Activated naive CD4-positive, alpha-beta T cell (primary cell): ENCODE measurements around the gene JMJD1C.
"Not testable (repeated sequence)": the region's sequence is repeated elsewhere in the genome, so short reads cannot be mapped to it uniquely, and the experiment has no call there.

Experiments used
- DNase-seq, 4 experiments: peaks; one replicate each; lab custom pipeline; 2025; lab: John Stamatoyannopoulos, UW

Gene JMJD1C

DNA sequence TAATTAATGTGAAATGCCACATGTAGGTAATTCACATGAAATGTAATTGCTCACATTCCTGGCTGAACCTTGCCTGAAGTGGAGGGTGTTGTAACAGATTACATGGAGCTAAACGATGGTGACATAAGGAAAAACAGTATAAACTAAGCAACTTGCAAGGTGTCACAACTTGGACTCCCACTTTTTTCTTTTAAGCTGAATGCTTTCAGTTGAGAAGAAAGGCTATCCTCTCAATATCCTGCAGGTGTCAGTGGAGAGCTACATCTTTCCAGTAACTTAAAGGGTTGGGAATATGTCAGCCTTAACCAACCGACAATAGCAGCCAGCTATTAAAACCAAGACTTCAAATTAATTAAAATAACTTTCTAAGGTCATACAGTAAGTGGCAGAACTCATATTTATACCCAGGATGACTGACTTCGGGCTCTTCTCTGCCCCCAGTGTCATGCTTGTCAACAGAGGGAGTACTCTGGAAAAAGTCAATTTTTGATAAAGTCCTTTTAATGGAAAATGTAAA, 299.0 kb downstream of the JMJD1C start:
- no peak for DNase-seq

DNA sequence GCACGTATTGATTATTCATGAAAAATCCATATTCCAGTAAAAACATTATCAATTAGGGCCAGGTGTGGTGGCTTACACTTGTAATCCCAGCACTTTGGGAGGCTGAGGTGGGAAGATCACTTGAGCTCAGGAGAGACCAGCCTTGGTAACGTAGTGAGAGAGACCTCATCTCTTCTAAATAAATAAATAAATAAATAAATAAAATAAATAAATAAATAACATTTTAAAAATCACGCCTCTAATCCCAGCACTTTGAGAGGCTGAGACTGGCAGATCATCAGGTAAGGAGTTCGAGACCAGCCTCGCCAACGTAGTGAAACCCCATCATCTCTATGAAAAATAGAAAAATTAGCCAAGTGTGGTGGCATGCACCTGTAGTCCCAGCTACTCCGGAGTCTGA, 300.5 kb downstream of the JMJD1C start:
- no peak for DNase-seq

DNA sequence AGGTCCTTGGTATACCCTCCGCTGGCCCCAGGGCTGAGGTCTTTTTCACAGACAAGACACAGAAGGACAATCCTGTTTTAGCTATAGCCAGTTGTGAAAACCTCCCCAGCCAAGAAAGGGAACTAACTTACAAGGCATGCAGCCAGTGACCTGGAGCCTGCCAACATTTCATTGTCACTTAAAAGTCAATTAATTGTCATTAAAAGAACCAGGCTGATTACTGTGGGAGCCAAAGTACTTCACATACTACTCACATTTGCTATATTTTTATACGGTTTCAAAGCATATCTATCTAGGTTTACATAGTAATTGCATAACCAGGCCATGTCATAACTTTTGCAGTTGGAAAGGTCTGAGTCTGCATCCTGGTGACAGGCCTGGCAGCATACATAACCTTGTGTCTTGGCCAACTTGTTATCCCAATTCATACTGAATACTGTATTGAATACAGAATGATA, 301.6 kb downstream of the JMJD1C start:
- DNase-seq, result no peak

DNA sequence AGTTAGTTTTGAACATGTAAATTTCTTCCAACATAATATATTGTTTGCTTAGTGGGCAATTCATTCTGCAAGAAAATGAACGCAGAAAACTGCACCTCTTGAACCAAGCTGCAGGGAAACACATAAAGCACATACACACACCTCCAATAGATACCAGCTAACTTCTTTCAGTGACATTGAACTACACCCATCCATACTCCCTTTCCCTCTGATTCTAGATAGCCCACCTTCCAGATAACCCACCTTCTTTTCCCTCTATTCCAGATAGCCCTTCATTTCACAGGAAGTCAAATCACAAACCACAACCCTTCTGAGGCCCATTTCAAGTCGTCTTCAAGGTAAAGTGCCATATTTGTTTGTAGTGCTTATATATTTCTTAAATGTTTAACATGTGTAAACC, 304.2 kb downstream of the JMJD1C start:
- DNase-seq, result no peak

DNA sequence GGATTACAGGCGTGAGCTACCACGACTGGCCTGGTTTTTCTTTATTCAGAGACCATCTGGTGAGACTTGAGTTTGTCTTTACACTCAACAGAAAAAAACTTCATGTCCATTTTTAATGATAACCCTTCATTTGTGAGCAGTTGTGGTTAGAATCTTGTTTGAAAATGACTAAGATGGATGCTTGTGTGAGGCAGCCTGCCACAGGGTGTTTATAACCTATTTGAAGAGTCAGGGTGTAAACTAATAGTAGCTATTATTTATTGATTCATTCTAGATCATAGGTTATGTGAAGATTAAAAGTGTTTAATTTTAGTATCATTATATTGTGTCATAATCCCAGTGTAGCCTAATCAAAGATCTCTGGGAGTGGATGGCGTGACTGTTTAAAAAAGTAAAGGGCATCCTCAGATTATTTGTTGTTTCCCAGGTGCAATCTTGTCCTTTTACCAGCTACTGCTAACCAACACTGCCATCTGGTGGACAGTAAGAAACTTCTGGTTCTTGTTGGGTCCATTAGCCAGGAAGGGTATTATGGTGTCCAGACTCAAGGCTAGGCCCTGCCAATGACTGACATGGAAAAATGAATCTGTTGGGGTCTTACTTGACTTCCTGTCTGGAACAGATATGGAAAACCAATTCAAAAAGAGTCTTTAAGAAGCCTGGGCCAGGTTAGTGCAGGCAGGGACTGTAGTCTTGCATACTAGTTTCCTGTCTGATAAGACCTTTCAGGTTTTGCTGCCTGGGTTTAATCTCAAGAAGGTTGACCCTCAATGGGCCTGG, 307.7 kb downstream of the JMJD1C start:
- peak in 1 of 4 experiments; percentile 4 for DNase-seq

DNA sequence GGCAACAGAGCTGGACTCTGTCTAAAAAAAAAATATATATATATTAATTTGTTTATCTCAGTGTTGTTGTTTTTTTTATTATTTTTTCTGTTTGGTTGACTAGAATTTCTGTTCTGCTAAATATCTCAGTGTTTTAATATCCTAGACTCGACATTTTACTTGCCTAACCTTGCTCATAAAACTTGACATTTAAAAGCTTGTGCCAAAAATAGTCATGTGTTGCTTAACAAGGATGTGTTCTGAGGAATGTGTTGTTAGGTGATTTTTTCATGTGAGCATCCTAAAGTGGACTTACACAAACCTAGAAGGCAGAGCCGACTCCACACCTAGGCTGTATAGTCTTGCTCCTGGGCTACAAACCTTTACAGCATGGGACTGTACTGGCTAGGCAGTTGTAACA, 309.5 kb downstream of the JMJD1C start:
- no peak for DNase-seq

DNA sequence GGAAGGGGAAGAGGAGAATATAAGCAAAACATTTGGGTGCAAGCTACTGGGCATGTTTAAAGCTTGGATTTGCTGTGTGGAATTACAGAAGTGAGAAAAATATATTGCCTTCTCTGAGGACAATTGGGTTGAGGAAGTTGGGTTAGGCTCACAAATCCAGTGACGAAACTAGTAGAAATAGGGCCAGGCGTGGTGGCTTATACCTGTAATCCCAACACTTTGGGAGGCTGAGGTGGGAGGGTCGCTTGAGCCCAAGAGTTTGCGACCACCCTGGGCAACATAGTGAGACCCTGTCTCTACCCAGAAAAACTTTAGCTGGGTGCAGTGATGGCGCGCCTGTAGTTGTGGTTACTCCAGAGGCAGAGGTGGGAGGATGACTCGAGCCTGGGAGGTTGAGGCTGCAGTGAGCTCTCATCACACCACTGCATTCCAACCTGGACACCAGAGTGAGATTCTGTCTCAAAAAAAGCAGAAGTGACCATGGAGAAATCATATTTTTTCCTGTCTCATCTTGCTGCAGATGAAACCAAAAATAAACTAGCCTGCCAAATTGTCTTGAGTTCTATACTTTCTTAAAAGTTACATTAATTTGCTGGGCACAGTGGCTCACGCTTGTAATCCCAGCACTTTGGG, 310.3 kb downstream of the JMJD1C start:
- DNase-seq, result no peak

DNA sequence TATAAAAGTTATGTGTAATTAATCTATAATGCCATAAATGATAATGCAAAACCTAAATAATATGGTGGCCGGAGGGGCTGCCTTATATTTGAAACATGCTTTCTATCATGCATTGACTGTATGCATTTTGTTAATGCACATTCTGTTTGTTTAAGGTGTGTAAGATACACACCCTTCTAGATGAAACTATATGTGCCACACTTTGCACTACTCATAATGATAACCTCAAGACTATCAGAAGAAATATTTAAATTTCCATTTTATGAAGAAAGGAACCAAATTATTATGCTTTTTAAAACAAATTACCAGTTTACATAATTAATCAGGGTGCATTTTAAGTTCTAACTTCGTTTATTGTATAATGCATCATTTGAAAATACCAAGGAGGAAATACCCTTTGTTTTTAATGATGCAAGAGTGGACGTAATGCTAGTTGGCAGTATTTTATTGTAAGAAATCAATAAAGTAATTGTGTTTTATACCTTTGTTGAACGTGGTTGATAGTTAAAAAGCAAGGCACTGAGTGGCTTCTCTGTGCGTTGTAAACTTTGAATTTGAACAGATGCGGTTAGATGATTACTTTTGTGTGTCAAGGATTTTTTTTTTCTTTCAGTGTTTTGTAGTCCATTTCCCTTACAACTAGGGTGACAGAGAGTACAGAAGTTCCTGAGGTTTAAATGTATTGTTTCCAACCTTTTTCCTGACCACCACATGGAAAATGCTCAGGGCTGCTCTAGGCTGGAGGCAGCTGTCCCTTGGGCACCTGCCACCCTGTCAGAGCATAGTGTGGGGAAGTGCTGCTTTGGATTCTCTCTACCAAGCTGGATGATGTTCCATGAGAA, 311.0 kb downstream of the JMJD1C start:
- no peak for DNase-seq

DNA sequence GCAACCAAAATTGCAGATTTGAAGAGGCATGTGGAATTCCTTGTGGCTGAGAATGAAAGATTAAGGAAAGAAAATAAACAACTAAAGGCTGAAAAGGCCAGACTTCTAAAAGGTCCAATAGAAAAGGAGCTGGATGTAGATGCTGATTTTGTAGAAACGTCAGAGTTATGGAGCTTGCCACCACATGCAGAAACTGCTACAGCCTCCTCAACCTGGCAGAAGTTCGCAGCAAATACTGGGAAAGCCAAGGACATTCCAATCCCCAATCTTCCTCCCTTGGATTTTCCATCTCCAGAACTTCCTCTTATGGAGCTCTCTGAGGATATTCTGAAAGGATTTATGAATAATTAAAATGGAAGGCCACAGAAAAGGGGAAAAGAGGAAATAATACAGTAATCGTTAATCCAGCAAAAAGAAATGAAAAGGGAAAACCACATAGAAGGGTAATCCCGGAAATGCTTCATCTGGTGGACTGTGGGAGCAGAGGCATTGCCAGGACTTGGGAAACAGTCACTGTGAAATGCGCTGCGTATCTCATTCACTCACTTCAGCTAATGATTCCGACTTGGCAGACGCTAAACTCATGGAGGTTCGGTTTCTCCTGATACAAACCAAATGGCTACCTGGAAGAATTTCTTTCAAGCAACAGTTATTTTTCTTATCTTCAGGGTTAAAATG, 311.8 kb downstream of the JMJD1C start:
- DNase-seq, result not testable (repeated sequence)

DNA sequence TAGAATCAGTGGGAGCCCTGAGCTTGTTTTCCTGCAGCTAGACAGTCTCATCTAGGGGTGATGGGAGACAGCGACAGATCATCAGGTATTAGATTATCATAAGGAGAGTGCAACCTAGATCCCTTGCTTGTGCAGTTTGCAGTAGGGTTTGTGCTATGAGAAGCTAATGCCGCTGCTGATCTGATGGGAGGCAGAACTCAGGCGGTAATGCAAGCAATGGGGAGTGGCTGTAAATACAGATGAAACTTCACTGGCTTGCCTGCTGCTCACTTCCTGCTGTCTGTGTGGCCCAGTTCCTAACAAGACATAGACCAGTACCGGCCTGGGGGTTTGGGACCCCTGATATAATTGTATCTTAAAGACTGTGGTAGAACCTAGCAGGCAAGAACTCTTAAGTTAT, 315.0 kb downstream of the JMJD1C start:
- DNase-seq, result no peak

DNA sequence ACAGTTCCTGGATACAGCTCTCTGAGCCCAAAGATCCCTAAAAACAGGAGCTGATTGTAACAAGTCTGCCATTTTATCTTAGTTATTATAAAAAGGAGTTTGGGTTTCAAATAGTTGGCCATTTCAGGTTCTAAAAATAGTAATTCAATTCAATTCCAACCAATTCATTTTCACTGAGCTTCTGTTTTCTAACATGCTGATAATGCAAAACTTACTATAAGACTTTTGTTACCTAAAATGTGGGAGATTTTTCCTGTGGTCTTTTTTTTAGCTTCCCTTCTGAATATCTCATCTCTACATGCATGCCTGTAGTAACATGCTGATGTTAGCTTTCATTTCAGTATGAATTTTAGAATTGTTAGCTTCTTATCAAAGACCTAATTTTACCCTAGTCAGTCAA, 319.3 kb downstream of the JMJD1C start:
- no peak for DNase-seq

DNA sequence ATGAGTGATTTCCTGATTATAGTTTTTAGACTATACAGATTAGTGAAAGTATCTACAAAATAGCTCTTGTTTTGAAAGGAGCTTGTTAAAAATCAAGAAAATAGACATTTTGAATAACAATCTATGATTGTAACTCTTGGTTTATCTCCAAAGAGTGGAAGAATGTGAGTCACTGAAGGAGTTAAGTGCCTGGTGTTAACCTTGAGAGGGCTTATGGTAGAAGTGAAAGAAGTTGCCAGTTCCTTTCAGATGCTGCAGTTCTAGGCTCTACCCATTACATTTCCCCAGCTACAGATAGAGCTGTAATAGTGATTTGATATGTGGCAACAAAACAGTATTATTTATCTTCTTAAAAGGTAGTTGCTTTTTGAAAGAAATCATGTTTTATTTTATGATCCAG, 320.0 kb downstream of the JMJD1C start:
- DNase-seq, result no peak

DNA sequence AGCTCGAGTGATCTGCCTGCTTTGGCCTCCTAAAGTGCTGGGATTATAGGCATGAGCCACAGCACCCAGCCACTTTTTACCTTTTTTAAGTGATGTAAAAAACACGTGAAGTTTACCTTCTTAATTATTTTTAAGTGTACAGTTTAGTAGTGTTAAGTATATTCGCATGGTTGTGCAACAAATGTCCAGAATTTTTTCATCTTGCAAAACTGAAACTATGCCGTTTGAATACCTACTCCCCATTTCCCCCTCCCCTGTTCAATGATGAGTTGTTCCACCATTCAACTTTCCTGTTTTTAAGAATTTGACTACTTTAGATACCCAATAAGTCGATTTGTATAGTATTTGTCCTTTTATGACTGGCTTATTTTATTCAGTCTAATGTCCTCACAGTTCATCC, 321.8 kb downstream of the JMJD1C start:
- DNase-seq, result no peak

DNA sequence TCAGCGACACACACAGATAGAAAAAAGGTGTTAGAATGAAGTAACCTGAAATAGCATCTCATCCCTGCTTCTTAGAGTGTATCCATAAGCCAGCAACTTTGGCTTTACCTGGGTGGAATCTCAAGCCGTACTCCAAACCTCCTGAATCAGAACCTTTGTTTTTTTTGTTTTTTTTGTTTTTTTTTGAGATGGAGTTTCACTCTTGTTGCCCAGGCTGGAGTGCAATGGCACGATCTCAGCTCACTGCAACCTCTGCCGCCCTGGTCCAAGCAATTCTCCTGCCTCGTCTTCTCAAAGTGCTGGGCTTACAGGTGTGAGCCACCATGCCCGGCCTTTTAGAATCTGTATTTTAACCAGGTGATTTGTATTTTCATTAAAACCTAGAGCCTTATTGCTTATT, 323.6 kb downstream of the JMJD1C start:
- no peak for DNase-seq

DNA sequence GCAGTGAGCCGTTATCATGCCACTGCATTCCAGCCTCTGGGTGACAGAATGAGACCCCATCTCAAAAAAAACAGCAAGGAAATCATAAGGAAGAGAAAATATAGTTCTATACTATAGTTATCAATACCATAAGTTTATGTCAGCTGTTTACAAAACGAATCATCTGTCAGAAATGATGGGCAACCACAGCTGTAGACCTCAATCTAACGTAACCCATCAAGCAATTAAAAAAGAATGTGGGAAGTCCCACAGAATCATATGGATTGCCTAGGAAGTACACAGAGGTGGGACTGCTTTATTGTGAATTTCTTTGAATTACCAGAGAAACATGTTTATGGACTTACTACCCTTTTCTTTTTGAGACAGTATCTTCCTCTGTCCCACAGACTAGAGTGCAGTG, 325.7 kb downstream of the JMJD1C start:
- DNase-seq, result no peak

DNA sequence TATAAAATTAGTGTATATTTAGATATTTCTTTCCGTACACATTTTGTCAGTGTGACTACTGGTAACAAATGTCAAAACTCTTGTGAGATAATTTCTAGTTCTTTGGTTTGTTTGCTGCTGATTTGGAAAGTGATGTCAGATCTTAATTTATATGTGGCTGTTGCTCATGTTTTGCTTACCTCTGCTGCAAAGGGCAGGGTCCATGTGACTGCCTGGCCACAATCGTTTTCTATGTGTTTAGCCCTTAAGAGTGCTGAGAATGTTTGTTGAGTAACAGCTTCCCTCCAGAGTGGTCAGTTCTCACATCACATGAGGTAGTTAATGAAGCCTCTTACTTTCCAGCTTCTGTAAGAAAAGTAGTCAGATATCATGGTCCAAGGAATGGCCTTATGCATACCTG, 328.5 kb downstream of the JMJD1C start:
- no peak for DNase-seq

DNA sequence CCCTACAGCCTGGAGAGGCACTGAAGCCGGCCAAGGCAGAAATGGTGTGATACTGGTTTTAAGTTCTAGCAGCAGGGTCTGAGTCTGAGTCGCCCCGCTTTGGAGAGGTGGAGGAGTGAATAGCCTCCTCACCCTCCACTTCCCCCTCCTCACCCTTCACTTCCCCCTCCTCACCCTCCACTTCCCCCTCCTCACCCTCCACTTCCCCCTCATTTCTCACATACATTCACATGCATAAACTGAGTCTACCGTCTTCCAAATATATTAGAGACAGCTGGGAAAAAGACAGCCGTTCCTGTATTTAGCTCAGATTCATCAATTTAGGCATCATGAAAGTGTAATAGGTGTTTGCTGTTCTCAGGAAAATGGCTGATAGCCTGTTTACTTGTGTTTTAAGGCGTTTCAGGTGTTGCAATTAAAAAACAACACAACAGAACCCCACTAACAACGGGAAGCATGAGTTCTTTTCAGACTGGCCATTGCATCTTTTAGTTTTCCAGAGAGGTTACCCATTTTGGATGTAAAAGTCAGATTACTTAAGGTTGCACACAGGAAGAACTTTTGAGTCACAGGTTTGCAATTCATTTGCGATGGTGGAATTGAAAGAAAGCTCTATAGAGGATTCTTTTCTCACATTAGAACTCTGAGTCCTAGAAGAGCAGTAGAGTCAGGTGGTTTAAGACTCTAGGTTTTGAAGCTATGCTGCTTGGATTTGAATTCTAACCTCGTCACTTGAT, 331.8 kb downstream of the JMJD1C start:
- DNase-seq, result no peak

DNA sequence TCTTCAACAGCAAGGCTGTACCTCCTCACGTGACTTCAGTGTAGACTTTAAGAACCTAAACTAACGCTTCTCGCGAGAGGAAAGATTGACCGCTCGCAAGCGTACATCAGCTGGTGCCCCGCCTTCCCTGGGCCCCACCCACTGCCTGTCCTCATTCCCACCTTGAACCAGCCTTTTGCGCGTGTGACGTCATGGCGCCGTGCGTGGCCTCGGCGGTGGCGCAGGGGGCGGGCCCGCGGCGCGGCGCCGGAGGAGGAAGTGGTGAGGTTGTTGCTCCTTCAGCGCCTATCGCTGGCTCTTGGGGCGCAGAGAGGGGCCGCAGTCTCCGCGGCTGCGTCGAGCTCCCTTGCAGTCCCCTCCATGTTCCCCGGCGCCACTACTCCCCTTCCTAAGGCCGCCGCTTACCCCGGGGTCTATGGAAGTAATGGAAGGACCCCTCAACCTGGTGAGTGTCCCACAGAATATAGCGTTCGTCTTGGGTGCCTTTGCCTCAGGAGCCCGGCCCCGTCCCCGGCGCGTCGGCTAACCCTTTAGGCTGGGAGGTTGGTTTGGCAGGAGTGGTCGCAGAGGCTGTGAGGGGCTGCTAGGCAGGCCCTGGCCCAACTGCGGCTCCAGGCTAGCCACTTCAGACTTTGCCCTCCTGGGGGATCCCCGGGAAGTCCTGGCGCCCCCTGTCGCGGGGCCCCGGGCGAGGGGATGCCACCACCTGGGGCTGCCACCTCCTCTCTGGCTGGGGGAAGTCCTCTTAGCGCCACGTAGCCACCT, 332.5 kb downstream of the JMJD1C start, which contains the start of gene NRBF2:
TSS of gene NRBF2 (plus strand) at position 273 of the 765 bp plus-strand sequence. CDS start at position 416, 143 bp downstream.
- DNase-seq, result peak; percentile 82 to 95 (median 86)

DNA sequence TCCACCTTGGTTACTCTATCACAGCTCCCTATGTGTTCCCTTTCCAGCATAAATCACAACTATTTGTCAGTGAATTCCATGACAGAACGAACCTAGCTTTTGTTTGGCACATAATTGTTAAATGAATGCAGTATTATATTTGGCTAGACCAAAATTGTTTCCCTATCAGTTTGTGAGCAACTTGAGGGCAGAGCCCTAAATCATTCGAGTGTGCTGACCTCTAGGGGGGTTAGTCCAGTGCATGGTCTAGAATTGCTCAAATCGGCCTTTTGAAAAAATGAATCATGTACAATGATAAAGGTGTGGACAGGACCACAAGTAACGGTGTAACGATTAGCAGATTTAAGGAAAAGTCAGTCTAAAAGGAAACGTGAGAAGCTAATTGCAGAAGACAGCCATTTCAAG, 333.1 kb downstream of the JMJD1C start:
- no peak for DNase-seq

DNA sequence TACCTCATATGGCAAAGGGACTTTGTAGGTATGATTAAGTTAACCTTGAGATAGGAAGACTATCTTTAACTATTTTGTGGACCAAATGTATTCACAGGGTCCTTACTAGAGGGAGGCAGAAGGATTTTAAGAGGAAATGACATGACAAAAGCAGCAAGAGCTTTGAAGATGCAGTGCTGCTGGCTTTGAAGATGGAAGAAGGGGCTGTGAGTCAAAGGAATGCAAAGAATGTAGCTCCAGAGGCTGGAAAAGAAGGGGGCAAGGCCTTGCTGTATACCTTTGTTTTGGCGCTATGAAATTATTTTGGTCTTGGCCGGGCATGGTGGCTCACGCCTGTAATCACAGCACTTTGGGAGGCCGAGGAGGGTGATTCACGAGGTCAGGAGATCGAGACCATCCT, 335.9 kb downstream of the JMJD1C start:
- DNase-seq, result no peak
